HepG2 (cell line): ENCODE measurements around the gene CPT1B. TPM values are rescaled to one million over a fixed set of nuclear protein-coding genes. Genes with fewer than 3 reads are reported as not detected.

Experiments
- ADNP ChIP-seq: sonication (generic); formaldehyde crosslinking; IDR thresholded peaks from 2 replicates; pipeline ENCODE4 v1.4.0; 2020; ENCODE audit warnings: missing genetic modification reagents
- CBX1 ChIP-seq: IDR thresholded peaks from one replicate; pipeline ENCODE4 v1.6.1; 2016; ENCODE audit warnings: antibody characterized with exemption, low read depth
- KMT2B ChIP-seq: IDR thresholded peaks from 2 replicates; pipeline ENCODE4 v1.6.1; 2016; ENCODE audit warnings: missing genetic modification reagents, missing compliant biosample characterization
- NFKBIZ ChIP-seq: IDR thresholded peaks from 2 replicates; pipeline ENCODE4 v1.6.1; 2018; ENCODE audit warnings: missing genetic modification reagents, missing compliant biosample characterization
- NFYC ChIP-seq: IDR thresholded peaks from 2 replicates; pipeline ENCODE4 v1.6.1; 2016; ENCODE audit warnings: missing genetic modification reagents, missing compliant biosample characterization
- PPARG ChIP-seq: conservative IDR thresholded peaks from 2 replicates; pipeline ENCODE4 v1.6.1; 2016; ENCODE audit warnings: missing biosample characterization, missing genetic modification reagents
- SMAD3 ChIP-seq: sonication (generic); formaldehyde crosslinking; IDR thresholded peaks from 2 replicates; pipeline ENCODE4 v1.4.0; 2020; ENCODE audit warnings: missing genetic modification reagents
- STAT5B ChIP-seq: sonication (generic); formaldehyde crosslinking; IDR thresholded peaks from 2 replicates; pipeline ENCODE4 v1.4.0; 2020; ENCODE audit warnings: missing genetic modification reagents
- TAF1 ChIP-seq: sonication (generic); formaldehyde crosslinking; IDR thresholded peaks from 2 replicates; pipeline ENCODE4 v1.4.0; 2020; ENCODE audit warnings: missing genetic modification reagents
- TGIF2 ChIP-seq: IDR thresholded peaks from 2 replicates; pipeline ENCODE4 v1.6.1; 2016; ENCODE audit warnings: control low read depth, missing compliant biosample characterization
- ZNF124 ChIP-seq: sonication (generic); formaldehyde crosslinking; IDR thresholded peaks from 2 replicates; pipeline ENCODE4 v1.4.0; 2020; ENCODE audit warnings: missing genetic modification reagents
- ZNF232 ChIP-seq: sonication (generic); formaldehyde crosslinking; IDR thresholded peaks from 2 replicates; pipeline ENCODE4 v1.4.0; 2020; ENCODE audit warnings: missing genetic modification reagents, borderline replicate concordance
- ZNF33A ChIP-seq: sonication (generic); formaldehyde crosslinking; IDR thresholded peaks from 2 replicates; pipeline ENCODE4 v1.5.1; 2020; ENCODE audit warnings: missing genetic modification reagents, mild to moderate bottlenecking, moderate library complexity, borderline replicate concordance
- ZNF354B ChIP-seq: sonication (generic); formaldehyde crosslinking; IDR thresholded peaks from 2 replicates; pipeline ENCODE4 v1.8.0; 2022; ENCODE audit warnings: mild to moderate bottlenecking, missing genetic modification reagents
- ZSCAN20 ChIP-seq: sonication (generic); formaldehyde crosslinking; IDR thresholded peaks from 2 replicates; pipeline ENCODE4 v1.4.0; 2020; ENCODE audit warnings: missing genetic modification reagents, mild to moderate bottlenecking, borderline replicate concordance
- polyA plus RNA-seq, 8 experiments: library from polyadenylated mRNA; depleted of rRNA in 3 of 8; stranded (reverse) in 7 of 8; unstranded in 1 of 8; fragments of >200 nt; fragmentation: Illumina TruSeq in 4 of 8; extraction: Trizol in 4 of 8; gene quantifications; 2 replicates each; pipeline versions ENCODE4 v1.2.1 to v1.2.3, GENCODE V29; 2011 to 2016; ENCODE audit warnings: low read depth in 4 of 8, missing spikeins in 1 of 8, mixed read lengths in 1 of 8; ENCODE audit not compliant: insufficient read depth in 1 of 8
- total RNA-seq, 5 experiments: library from RNA; depleted of rRNA; stranded (reverse); fragments of >200 nt; fragmentation: Illumina TruSeq; extraction: Trizol; gene quantifications; 2 replicates each; pipeline ENCODE4 v1.2.3, GENCODE V29; 2016; ENCODE audit warnings: low read depth in 1 of 5
- TF ChIP-seq, protein P1 (sequence below): sonication (generic); formaldehyde crosslinking; IDR thresholded peaks from 2 replicates; pipeline ENCODE4 v1.5.1; 2020; ENCODE audit warnings: missing genetic modification reagents, mild to moderate bottlenecking, borderline replicate concordance
- TF ChIP-seq, protein P2 (sequence below): sonication (generic); formaldehyde crosslinking; conservative IDR thresholded peaks from 2 replicates; pipeline ENCODE4 v1.4.0; 2020; ENCODE audit warnings: mild to moderate bottlenecking, missing genetic modification reagents, moderate library complexity
- TF ChIP-seq, protein P3 (sequence below): sonication (generic); formaldehyde crosslinking; IDR thresholded peaks from 2 replicates; pipeline ENCODE4 v1.4.0; 2020; ENCODE audit warnings: missing genetic modification reagents
- TF ChIP-seq, protein P4 (sequence below): sonication (generic); formaldehyde crosslinking; IDR thresholded peaks from 2 replicates; pipeline ENCODE4 v1.4.0; 2020; ENCODE audit warnings: missing genetic modification reagents
- TF ChIP-seq, protein P5 (sequence below): sonication (generic); formaldehyde crosslinking; conservative IDR thresholded peaks from 2 replicates; pipeline ENCODE4 v1.8.1; 2023; ENCODE audit warnings: missing genetic modification reagents

Gene CPT1B
- total and polyA plus RNA-seq, 2 of the 13 experiments (the other 11 are each of a cell fraction or from before 2014, with no cell fraction given): 9.2 to 19.5 TPM

DNA sequence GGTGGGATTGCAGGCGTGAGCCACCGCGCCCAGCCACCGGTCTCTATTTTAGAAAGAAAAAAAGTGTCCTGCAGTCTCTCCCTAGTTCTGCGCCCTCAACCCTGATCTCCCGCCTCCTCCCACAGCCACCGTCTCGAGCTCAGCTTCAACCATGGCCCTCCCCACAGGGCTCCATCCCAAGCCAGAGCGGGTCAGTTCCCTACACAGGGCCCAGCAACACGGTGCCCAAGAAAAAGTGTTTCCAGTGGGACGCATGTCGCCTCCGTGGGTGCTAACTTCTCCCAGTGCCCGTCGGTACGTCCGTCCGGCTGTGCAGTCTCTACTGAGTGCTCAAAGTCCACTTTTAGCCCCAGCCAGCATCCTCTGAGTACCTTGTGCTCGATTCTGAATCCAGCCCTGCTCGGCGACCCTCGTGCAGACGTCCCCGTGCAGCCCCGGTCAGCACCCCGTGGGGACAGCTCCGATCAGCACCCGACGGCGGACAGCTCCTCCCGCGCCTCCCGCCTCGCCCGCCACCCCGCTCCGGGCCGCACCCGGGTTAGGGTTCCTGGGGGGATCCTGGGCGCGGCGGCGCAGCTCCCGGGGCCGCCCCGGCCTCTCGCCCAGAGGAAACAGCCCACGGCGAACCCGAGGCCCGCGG lies 21.7 kb upstream of the CPT1B start (continued):
- TF ChIP-seq, protein P1, sequence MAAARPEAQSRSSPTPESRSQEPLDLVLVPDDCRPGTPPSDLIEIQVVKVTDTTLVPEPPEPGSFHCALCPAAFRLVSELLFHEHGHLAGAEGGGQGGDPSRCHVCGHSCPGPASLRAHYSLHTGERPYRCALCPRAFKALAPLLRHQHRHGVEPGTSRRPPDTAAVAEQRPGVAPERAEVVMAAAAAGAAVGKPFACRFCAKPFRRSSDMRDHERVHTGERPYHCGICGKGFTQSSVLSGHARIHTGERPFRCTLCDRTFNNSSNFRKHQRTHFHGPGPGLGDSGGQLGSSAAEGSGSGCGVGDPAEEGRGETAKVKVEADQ (CRISPR knock-in tag): peak; percentile 99
- TF ChIP-seq CBX1 (no peak), PPARG (CRISPR knock-in tag) (peak; percentile 74), ZNF354B (peak; percentile 88), ZNF124 (peak; percentile 98), ADNP (CRISPR knock-in tag) (0 out of 2 replicates have a peak, but pooled peaks have one; percentile 33), TAF1 (peak; percentile 70), TGIF2 (CRISPR knock-in tag) (peak; percentile 98), NFYC (CRISPR knock-in tag) (peak; percentile 53; the same call in 1 of the 2 replicates), NFKBIZ (CRISPR knock-in tag) (peak; percentile 99), STAT5B (CRISPR knock-in tag) (peak; percentile 99), SMAD3 (peak; percentile 99), ZNF33A (CRISPR knock-in tag) (peak; percentile 84; the same call in 1 of the 2 replicates), ZSCAN20 (CRISPR knock-in tag) (peak; percentile 99), KMT2B (CRISPR knock-in tag) (peak; percentile 92), ZNF232 (CRISPR knock-in tag) (peak; percentile 100)
- TF ChIP-seq, protein P2, sequence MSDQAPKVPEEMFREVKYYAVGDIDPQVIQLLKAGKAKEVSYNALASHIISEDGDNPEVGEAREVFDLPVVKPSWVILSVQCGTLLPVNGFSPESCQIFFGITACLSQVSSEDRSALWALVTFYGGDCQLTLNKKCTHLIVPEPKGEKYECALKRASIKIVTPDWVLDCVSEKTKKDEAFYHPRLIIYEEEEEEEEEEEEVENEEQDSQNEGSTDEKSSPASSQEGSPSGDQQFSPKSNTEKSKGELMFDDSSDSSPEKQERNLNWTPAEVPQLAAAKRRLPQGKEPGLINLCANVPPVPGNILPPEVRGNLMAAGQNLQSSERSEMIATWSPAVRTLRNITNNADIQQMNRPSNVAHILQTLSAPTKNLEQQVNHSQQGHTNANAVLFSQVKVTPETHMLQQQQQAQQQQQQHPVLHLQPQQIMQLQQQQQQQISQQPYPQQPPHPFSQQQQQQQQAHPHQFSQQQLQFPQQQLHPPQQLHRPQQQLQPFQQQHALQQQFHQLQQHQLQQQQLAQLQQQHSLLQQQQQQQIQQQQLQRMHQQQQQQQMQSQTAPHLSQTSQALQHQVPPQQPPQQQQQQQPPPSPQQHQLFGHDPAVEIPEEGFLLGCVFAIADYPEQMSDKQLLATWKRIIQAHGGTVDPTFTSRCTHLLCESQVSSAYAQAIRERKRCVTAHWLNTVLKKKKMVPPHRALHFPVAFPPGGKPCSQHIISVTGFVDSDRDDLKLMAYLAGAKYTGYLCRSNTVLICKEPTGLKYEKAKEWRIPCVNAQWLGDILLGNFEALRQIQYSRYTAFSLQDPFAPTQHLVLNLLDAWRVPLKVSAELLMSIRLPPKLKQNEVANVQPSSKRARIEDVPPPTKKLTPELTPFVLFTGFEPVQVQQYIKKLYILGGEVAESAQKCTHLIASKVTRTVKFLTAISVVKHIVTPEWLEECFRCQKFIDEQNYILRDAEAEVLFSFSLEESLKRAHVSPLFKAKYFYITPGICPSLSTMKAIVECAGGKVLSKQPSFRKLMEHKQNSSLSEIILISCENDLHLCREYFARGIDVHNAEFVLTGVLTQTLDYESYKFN: no peak; the same call in 1 of the 2 replicates
- TF ChIP-seq, protein P3, sequence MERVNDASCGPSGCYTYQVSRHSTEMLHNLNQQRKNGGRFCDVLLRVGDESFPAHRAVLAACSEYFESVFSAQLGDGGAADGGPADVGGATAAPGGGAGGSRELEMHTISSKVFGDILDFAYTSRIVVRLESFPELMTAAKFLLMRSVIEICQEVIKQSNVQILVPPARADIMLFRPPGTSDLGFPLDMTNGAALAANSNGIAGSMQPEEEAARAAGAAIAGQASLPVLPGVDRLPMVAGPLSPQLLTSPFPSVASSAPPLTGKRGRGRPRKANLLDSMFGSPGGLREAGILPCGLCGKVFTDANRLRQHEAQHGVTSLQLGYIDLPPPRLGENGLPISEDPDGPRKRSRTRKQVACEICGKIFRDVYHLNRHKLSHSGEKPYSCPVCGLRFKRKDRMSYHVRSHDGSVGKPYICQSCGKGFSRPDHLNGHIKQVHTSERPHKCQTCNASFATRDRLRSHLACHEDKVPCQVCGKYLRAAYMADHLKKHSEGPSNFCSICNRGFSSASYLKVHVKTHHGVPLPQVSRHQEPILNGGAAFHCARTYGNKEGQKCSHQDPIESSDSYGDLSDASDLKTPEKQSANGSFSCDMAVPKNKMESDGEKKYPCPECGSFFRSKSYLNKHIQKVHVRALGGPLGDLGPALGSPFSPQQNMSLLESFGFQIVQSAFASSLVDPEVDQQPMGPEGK (CRISPR knock-in tag): peak; percentile 91
- TF ChIP-seq, protein P4, sequence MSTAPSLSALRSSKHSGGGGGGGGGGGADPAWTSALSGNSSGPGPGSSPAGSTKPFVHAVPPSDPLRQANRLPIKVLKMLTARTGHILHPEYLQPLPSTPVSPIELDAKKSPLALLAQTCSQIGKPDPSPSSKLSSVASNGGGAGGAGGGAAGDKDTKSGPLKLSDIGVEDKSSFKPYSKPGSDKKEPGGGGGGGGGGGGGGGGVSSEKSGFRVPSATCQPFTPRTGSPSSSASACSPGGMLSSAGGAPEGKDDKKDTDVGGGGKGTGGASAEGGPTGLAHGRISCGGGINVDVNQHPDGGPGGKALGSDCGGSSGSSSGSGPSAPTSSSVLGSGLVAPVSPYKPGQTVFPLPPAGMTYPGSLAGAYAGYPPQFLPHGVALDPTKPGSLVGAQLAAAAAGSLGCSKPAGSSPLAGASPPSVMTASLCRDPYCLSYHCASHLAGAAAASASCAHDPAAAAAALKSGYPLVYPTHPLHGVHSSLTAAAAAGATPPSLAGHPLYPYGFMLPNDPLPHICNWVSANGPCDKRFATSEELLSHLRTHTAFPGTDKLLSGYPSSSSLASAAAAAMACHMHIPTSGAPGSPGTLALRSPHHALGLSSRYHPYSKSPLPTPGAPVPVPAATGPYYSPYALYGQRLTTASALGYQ: peak; percentile 92
- TF ChIP-seq, protein P5, sequence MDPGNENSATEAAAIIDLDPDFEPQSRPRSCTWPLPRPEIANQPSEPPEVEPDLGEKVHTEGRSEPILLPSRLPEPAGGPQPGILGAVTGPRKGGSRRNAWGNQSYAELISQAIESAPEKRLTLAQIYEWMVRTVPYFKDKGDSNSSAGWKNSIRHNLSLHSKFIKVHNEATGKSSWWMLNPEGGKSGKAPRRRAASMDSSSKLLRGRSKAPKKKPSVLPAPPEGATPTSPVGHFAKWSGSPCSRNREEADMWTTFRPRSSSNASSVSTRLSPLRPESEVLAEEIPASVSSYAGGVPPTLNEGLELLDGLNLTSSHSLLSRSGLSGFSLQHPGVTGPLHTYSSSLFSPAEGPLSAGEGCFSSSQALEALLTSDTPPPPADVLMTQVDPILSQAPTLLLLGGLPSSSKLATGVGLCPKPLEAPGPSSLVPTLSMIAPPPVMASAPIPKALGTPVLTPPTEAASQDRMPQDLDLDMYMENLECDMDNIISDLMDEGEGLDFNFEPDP (CRISPR knock-in tag): peak; percentile 99
